DOHH2 (cell line): ENCODE results near the gene CACHD1.

ENCODE experiments used
- H3F3A ChIP-seq: fragments of 200-600 bp; sonication (generic), shearing (Covaris generic); 2 replicates; pipeline ENCODE4 v1.6.0; 2016; ENCODE audit warnings: antibody characterized with exemption, mild to moderate bottlenecking; ENCODE audit not compliant: control insufficient read depth, insufficient read depth
- H3K27ac ChIP-seq: fragments of 200-600 bp; sonication (generic); 2 replicates; pipeline ENCODE4 v1.5.1; 2014; ENCODE audit warnings: low read depth, mild to moderate bottlenecking, low read length, moderate library complexity
- H3K27me3 ChIP-seq: fragments of 200-600 bp; sonication (generic); 2 replicates; pipeline ENCODE4 v1.6.1; 2014; ENCODE audit warnings: mild to moderate bottlenecking, low read length, mixed read lengths; ENCODE audit not compliant: control insufficient read depth
- H3K36me3 ChIP-seq: fragments of 200-600 bp; sonication (generic); 2 replicates; pipeline ENCODE4 v1.6.1; 2014; ENCODE audit warnings: mild to moderate bottlenecking, low read length, moderate library complexity, mixed read lengths; ENCODE audit not compliant: control insufficient read depth
- H3K4me1 ChIP-seq: fragments of 200-600 bp; sonication (generic); 2 replicates; pipeline ENCODE4 v1.6.1; 2014; ENCODE audit warnings: mild to moderate bottlenecking, low read length, mixed read lengths; ENCODE audit not compliant: control insufficient read depth
- H3K4me2 ChIP-seq: fragments of 200-600 bp; sonication (generic); 2 replicates; pipeline ENCODE4 v1.6.0; 2014; ENCODE audit warnings: mild to moderate bottlenecking, low read length, moderate library complexity
- H3K4me3 ChIP-seq: fragments of 200-600 bp; sonication (generic); 2 replicates; pipeline ENCODE4 v1.5.1; 2014; ENCODE audit warnings: mild to moderate bottlenecking, low read length, mixed read lengths
- H3K79me2 ChIP-seq: fragments of 200-600 bp; sonication (generic); 2 replicates; pipeline ENCODE4 v1.6.1; 2014; ENCODE audit warnings: mild to moderate bottlenecking, low read length, mixed read lengths; ENCODE audit not compliant: control insufficient read depth
- H3K9me2 ChIP-seq: fragments of 200-600 bp; sonication (generic); replicated peaks from 2 replicates; pipeline ENCODE4 v1.6.1; 2014; ENCODE audit warnings: mild to moderate bottlenecking, low read length, mixed read lengths; ENCODE audit not compliant: control insufficient read depth
- H3K9me3 ChIP-seq: fragments of 200-600 bp; sonication (generic); 2 replicates; pipeline ENCODE4 v1.6.1; 2014; ENCODE audit warnings: antibody characterized with exemption, low read length, mixed read lengths; ENCODE audit not compliant: control insufficient read depth, insufficient read depth
- H4K20me1 ChIP-seq: fragments of 200-600 bp; sonication (generic); 2 replicates; pipeline ENCODE4 v1.6.0; 2014; ENCODE audit warnings: low read depth, mild to moderate bottlenecking, antibody characterized with exemption, low read length, moderate library complexity; ENCODE audit not compliant: control insufficient read depth, insufficient read depth
- EZH2phosphoT487 ChIP-seq: fragments of 200-600 bp; sonication (generic); IDR thresholded peaks from 2 replicates; pipeline ENCODE4 v1.6.1; 2017; ENCODE audit warnings: borderline replicate concordance, mild to moderate bottlenecking, antibody characterized with exemption, low read length, moderate library complexity, mixed read lengths
- TF ChIP-seq, protein P1 (sequence below): fragments of 200-600 bp; sonication (generic); IDR thresholded peaks from one replicate; pipeline ENCODE4 v1.5.1; 2014; ENCODE audit warnings: antibody characterized with exemption, mild to moderate bottlenecking, low read depth, low read length; ENCODE audit not compliant: poor library complexity, severe bottlenecking

Gene CACHD1

DNA sequence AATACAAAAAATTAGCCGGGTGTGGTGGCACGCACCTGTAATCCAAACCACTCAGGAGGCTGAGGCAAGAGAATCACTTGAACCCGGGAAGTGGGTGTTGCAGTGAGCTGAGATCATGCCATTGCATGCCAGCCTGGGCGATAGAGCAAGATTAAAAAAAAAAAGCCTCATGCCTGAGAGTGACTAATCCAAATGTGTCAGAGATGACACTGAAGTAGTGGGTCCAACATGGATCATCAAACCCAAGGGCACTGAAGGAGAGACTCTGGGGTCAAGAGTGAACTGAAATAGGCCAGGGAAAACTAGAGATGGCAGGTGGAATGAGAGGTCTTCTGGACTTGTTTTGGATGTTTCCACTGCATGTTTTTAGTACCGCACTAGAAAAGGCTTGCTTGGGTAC is 10.2 kb upstream of the CACHD1 start:
- Histone ChIP-seq H3K36me3 (no peaks in the 10 kb centered on the region), H3K4me2 (no peak overlapping the region), H3K27ac (no peak overlapping the region), H3K27me3 (no peaks in the 10 kb centered on the region), H3K79me2 (no peaks in the 10 kb centered on the region), H3K4me1 (no peaks in the 10 kb centered on the region), H3K9me2 (no peaks in the 10 kb centered on the region), H4K20me1 (no peaks in the 10 kb centered on the region), H3K4me3 (no peak overlapping the region), H3K9me3 (no peaks in the 10 kb centered on the region), H3F3A (no peaks in the 10 kb centered on the region)
- TF ChIP-seq, protein P1, sequence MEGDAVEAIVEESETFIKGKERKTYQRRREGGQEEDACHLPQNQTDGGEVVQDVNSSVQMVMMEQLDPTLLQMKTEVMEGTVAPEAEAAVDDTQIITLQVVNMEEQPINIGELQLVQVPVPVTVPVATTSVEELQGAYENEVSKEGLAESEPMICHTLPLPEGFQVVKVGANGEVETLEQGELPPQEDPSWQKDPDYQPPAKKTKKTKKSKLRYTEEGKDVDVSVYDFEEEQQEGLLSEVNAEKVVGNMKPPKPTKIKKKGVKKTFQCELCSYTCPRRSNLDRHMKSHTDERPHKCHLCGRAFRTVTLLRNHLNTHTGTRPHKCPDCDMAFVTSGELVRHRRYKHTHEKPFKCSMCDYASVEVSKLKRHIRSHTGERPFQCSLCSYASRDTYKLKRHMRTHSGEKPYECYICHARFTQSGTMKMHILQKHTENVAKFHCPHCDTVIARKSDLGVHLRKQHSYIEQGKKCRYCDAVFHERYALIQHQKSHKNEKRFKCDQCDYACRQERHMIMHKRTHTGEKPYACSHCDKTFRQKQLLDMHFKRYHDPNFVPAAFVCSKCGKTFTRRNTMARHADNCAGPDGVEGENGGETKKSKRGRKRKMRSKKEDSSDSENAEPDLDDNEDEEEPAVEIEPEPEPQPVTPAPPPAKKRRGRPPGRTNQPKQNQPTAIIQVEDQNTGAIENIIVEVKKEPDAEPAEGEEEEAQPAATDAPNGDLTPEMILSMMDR: no peak
- TF ChIP-seq EZH2phosphoT487: no peak

DNA sequence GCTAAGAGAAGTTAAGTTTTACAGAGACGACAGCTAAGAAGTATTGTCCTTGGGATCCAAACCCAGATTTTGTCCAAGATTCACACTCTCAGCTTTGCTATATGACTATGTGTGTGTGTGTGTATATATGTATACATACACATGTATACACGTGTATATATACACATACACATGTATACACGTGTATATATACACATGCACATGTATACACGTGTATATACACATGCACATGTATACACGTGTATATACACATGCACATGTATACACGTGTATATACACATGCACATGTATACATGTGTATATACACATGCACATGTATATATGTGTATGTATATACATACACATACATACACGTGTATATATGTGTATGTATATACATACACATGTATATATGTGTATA is 3.9 kb upstream of the CACHD1 start:
- TF ChIP-seq, protein P1: no peak
- TF ChIP-seq EZH2phosphoT487: no peak
- Histone ChIP-seq H3K4me3 (no peak overlapping the region), H3K9me2 (no peaks in the 10 kb centered on the region), H3K79me2 (no peaks in the 10 kb centered on the region), H3K4me2 (no peak overlapping the region), H3K27ac (no peak overlapping the region), H3K27me3 (peaks cover 16% of the 10 kb centered on the region; the same call in 1 of the 2 replicates), H4K20me1 (no peaks in the 10 kb centered on the region), H3F3A (no peaks in the 10 kb centered on the region), H3K9me3 (no peaks in the 10 kb centered on the region), H3K36me3 (no peaks in the 10 kb centered on the region), H3K4me1 (no peaks in the 10 kb centered on the region)

DNA sequence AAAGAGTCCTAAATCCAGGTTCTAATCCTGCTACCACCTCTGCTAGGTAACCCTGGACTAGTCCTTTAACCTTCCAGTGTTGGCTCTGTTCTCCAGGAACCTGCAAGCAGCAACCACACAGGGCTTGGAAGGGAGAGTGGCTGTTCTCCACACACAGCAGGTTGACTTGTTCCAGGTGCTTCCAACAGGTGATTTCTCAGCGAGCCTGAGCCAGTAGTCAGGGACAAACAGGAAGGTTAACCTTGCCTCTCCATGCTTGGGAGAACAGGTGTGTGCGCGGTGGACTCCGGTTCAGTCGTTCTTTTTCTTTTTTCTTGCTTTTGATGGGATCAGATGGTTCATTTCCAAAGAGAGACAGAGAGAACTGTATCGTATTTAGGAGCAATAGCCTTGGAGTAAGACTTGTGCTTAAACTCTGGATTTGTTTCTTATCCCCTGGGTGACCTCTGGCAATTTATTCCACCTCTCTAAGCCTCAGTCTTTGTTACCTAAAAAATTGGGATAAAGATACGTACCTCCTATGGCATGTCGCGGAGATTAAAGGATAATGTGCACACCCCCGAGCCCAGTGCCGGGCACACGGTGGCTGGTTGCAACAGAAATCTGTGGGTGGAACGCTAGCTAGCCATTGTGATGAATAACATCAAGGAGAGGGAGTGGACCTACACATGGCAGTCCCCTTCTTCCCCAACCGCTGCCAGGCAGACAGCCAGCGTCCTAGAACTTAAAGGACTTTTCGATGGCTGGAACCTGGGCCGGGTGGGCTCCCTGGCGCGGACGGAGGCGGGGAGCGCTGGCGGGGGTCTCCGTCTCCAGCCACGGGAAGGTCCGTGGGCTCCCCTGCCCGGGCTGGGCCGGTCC is 583 bp upstream of the CACHD1 start:
- TF ChIP-seq, protein P1: no peak
- no peak for TF ChIP-seq EZH2phosphoT487
- no peak overlapping the region for H3K4me2 ChIP-seq
- no peaks in the 10 kb centered on the region for H3K36me3 ChIP-seq
- no peaks in the 10 kb centered on the region for H4K20me1 ChIP-seq
- no peaks in the 10 kb centered on the region for H3F3A ChIP-seq
- no peaks in the 10 kb centered on the region for H3K9me3 ChIP-seq
- H3K27me3 ChIP-seq: peaks cover 18% of the 10 kb centered on the region; the same call in 1 of the 2 replicates
- H3K4me1 ChIP-seq: no peaks in the 10 kb centered on the region
- no peak overlapping the region for H3K27ac ChIP-seq
- H3K79me2 ChIP-seq: no peaks in the 10 kb centered on the region
- H3K9me2 ChIP-seq: no peaks in the 10 kb centered on the region
- no peak overlapping the region for H3K4me3 ChIP-seq
